Left ventricle myocardium inferior (tissue), 1 donor: ENCODE results near the gene BMPR1B. TPM values are rescaled to one million over a fixed set of nuclear protein-coding genes. Genes with fewer than 3 reads are reported as not detected.

ENCODE experiments used
- DNase-seq: peaks from one replicate; pipeline ENCODE4 v3.0.0-alpha.2; 2020
- H3K27ac ChIP-seq: fragments of 200-600 bp; replicated peaks from 2 replicates; pipeline ENCODE4 v1.8.0; 2021
- H3K27me3 ChIP-seq: fragments of 200-600 bp; 2 replicates; pipeline ENCODE4 v1.8.0; 2021; ENCODE audit warnings: low read depth
- H3K36me3 ChIP-seq: fragments of 200-600 bp; 2 replicates; pipeline ENCODE4 v1.8.0; 2021
- H3K4me1 ChIP-seq: fragments of 200-600 bp; 2 replicates; pipeline ENCODE4 v1.8.0; 2021
- H3K4me3 ChIP-seq: fragments of 200-600 bp; 2 replicates; pipeline ENCODE4 v1.8.0; 2021; ENCODE audit warnings: mild to moderate bottlenecking, moderate library complexity
- H3K9me3 ChIP-seq: fragments of 200-600 bp; replicated peaks from 2 replicates; pipeline ENCODE4 v1.8.0; 2021
- CTCF ChIP-seq: fragments of 200-600 bp; IDR thresholded peaks from 2 replicates; pipeline ENCODE4 v1.8.0; 2021; ENCODE audit warnings: antibody characterized with exemption, mild to moderate bottlenecking, borderline replicate concordance
- intact Hi-C: fragments of 100-400 bp; cut with micrococcal nuclease; formaldehyde crosslinking; loops from one replicate; pipeline ENCODE4 v1.11.0; 2022
- total RNA-seq: library from RNA; stranded (reverse); fragmentation: NEBNext Ultra II Directional; extraction: Animal tissue kit (Norgen Biotek cat#: 25700); gene quantifications from one replicate; pipeline ENCODE4 v1.2.1, GENCODE V29; 2021
- donor health status: DM: no; HTN: yes; CAD: no; lungs with severe emphysema.

The BMPR1B gene
- total RNA-seq, 1 donor from 2014 or later: 3.0 TPM

DNA sequence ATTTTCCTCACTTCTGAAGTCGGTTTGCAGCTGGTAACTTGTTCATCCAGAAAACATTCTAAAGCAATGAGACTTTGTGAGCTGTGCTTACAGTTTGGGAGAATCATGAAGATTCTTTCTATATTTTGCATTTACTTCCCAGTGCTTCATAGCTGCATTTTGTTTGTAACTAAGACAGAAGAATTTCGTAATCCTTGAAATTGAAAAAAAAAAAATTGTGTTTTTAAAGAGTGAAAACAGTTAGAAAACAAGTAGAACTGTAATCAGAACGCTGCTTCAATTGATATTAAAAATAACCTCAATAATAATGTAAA lies 398.7 kb downstream of the BMPR1B start:
- H3K4me1 ChIP-seq: no peaks in the 10 kb centered on the region
- TF ChIP-seq CTCF: no peak
- intact Hi-C loops: no loop called here

DNA sequence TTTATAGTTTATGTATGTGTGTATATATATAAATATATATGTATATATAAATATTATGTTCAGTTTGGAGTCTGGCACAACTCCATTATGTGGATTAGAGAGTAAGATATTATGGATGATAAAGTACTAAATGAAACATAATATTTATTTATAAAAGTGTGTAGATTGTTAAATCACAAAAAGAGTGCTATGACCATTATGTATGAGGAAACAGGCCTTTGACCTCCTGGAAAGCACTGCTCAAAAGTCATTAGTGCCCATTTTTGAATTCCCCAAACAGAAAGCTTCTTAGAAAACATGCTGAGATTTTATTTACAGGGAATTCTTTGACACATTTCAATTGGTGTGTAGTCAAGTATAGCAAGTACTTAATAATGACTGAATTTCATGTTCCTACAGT lies 399.8 kb downstream of the BMPR1B start:
- no peak for TF ChIP-seq CTCF
- Histone ChIP-seq H3K27ac (no peak overlapping the region), H3K4me1 (no peaks in the 10 kb centered on the region), H3K27me3 (no peaks in the 10 kb centered on the region), H3K9me3 (no peaks in the 10 kb centered on the region), H3K36me3 (no peaks in the 10 kb centered on the region), H3K4me3 (no peak overlapping the region)
- intact Hi-C loops: no loop called here
- DNase-seq: no peak

More for the DNA sequence above, 398.7 kb downstream of the BMPR1B start:
- DNase-seq: no peak
- no peaks in the 10 kb centered on the region for H3K36me3 ChIP-seq
- no peak overlapping the region for H3K4me3 ChIP-seq
- H3K27me3 ChIP-seq: no peaks in the 10 kb centered on the region
- H3K9me3 ChIP-seq: no peaks in the 10 kb centered on the region
- H3K27ac ChIP-seq: no peak overlapping the region

GRCh38 chr4:95158045-95158444 lies 400.3 kb downstream of the BMPR1B start:
- Histone ChIP-seq H3K27ac (no peak overlapping the region), H3K9me3 (no peaks in the 10 kb centered on the region), H3K4me3 (no peak overlapping the region), H3K27me3 (no peaks in the 10 kb centered on the region), H3K36me3 (no peaks in the 10 kb centered on the region), H3K4me1 (no peaks in the 10 kb centered on the region)
- TF ChIP-seq CTCF: no peak
- no peak for DNase-seq
- intact Hi-C loops: no loop called here

DNA sequence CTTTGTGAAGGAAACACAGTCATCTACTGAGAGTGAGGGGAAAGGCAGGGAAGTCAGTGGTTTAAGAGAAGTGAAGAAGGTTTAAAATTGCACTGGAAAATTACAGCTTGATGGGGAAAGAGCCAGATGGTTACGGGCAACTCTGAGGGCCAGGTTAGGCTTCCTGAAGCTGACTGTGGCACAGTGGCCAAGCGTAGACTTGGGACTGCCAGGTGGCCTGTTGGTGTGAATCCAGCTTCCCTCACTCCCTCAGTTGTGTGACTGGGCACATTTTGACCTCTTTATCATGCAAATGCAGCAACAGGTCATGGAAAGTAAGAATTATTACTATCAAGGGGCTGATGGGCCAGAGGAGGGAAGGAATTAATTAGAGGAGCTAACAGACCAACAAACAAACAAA lies 400.9 kb downstream of the BMPR1B start:
- H3K27me3 ChIP-seq: no peaks in the 10 kb centered on the region
- H3K4me1 ChIP-seq: no peaks in the 10 kb centered on the region
- intact Hi-C loops: no loop called here
- no peaks in the 10 kb centered on the region for H3K36me3 ChIP-seq
- DNase-seq: no peak
- no peak overlapping the region for H3K27ac ChIP-seq
- no peaks in the 10 kb centered on the region for H3K9me3 ChIP-seq
- no peak overlapping the region for H3K4me3 ChIP-seq
- no peak for TF ChIP-seq CTCF

- no peak for DNase-seq
- Histone ChIP-seq H3K27ac (no peak overlapping the region), H3K4me1 (no peaks in the 10 kb centered on the region), H3K27me3 (no peaks in the 10 kb centered on the region), H3K4me3 (no peak overlapping the region), H3K36me3 (no peaks in the 10 kb centered on the region), H3K9me3 (no peaks in the 10 kb centered on the region)
- intact Hi-C loops: no loop called here
- TF ChIP-seq CTCF: no peak
Measured at GRCh38 chr4:95159384-95159783, 401.6 kb downstream of the BMPR1B start.

- no peak for DNase-seq
- Histone ChIP-seq H3K27me3 (no peaks in the 10 kb centered on the region), H3K9me3 (no peaks in the 10 kb centered on the region), H3K36me3 (no peaks in the 10 kb centered on the region), H3K27ac (no peak overlapping the region), H3K4me3 (no peak overlapping the region), H3K4me1 (no peaks in the 10 kb centered on the region)
- intact Hi-C loops: no loop called here
- TF ChIP-seq CTCF: no peak
Measured at GRCh38 chr4:95161781-95162469, 404.2 kb downstream of the BMPR1B start.
